K562 (cell line): ENCODE measurements around the gene PPM1D. TPM values are rescaled to one million over a fixed set of nuclear protein-coding genes. Genes with fewer than 3 reads are reported as not detected.
"Not testable (repeated sequence)": the region's sequence is repeated elsewhere in the genome, so short reads cannot be mapped to it uniquely, and the experiment has no call there.

Experiments
- ATAC-seq: fragments of 200-7000 bp; cut with Tn5 transposase; 3 replicates; pipeline ENCODE4 v1.9.1; 2020; ENCODE audit warnings: moderate library complexity
- BruUV-seq: library from RNA; stranded (reverse); fragments of 400-500 nt; replicated peaks from 2 replicates; lab custom pipeline; 2021; lab: Mats Ljungman, UMichigan
- CTCF ChIA-PET: fragments of 300-600 bp; formaldehyde crosslinking; extraction: SDS; loops from one replicate; lab custom pipeline; 2021; ENCODE audit warnings: low intra/inter-chr PET ratio; lab: Yijun Ruan, JAX
- POLR2A ChIA-PET: fragments of 300-600, 350-650 bp; sonication (Branson Sonifier 250); formaldehyde crosslinking; extraction: SDS; loops from one replicate; lab custom pipeline; 2021; ENCODE audit warnings: antibody characterized with exemption, inconsistent platforms; lab: Yijun Ruan, JAX
- DNase-seq, 4 experiments: peaks; one replicate each; pipeline versions ENCODE4 v3.0.0 to v3.0.0-alpha.2; 2011 to 2018; ENCODE audit warnings: low spot score in 3 of 4, mixed read lengths in 3 of 4; ENCODE audit errors: extremely low read depth in 1 of 4
- FAIRE-seq: peaks from 2 replicates; lab custom pipeline; 2011; peaks lifted over from hg19 to GRCh38; lab: Jason Lieb, UNC
- H2AFZ ChIP-seq: 2 replicates; pipeline ENCODE4 v1.6.0; 2011; ENCODE audit warnings: low read depth, low read length, control low read depth, inconsistent platforms
- H3K27ac ChIP-seq: fragments of 200-600 bp; 3 replicates; pipeline ENCODE4 v1.8.0; 2011; ENCODE audit warnings: low read depth, mild to moderate bottlenecking, control low read depth, inconsistent platforms, low read length, moderate library complexity, mixed read lengths; ENCODE audit errors: extremely low read depth
- H3K27me3 ChIP-seq, 2 experiments: fragments of 300-600 bp in 1 of 2; 2 replicates in 1 of 2; 3 replicates in 1 of 2; pipeline versions ENCODE4 v1.6.0 to v1.8.0; 2011; ENCODE audit warnings: inconsistent platforms in 2 of 2, low read length in 2 of 2, mild to moderate bottlenecking in 1 of 2, mixed read lengths in 1 of 2, moderate library complexity in 1 of 2; ENCODE audit not compliant: control insufficient read depth in 2 of 2, insufficient read depth in 2 of 2
- H3K36me3 ChIP-seq: fragments of 300-600 bp; 3 replicates; pipeline ENCODE4 v1.8.0; 2011; ENCODE audit warnings: mild to moderate bottlenecking, low read length, inconsistent platforms; ENCODE audit not compliant: control insufficient read depth, insufficient read depth
- H3K4me1 ChIP-seq, 2 experiments: fragments of 200-600 bp in 1 of 2; replicated peaks in 1 of 2; 2 replicates in 1 of 2; 3 replicates in 1 of 2; pipeline versions ENCODE4 v1.5.1 to v1.8.0; 2011; ENCODE audit warnings: inconsistent platforms in 2 of 2, low read length in 2 of 2, mild to moderate bottlenecking in 1 of 2, mixed read lengths in 1 of 2, moderate library complexity in 1 of 2; ENCODE audit not compliant: control insufficient read depth in 2 of 2, insufficient read depth in 2 of 2
- H3K4me2 ChIP-seq: 2 replicates; pipeline ENCODE4 v1.6.1; 2011; ENCODE audit warnings: low read length, control low read depth, inconsistent platforms, mixed read lengths; ENCODE audit not compliant: insufficient read depth
- H3K4me3 ChIP-seq: fragments of 200-600 bp; sonication (generic), shearing (Covaris generic); 2 replicates; pipeline ENCODE4 v1.5.1; 2016; ENCODE audit warnings: control low read depth, inconsistent platforms
- H3K79me2 ChIP-seq: fragments of 200-600 bp; 3 replicates; pipeline ENCODE4 v1.8.0; 2011; ENCODE audit warnings: low read length, inconsistent platforms; ENCODE audit not compliant: control insufficient read depth, insufficient read depth
- H3K9ac ChIP-seq, 2 experiments: 2 replicates each; pipeline versions ENCODE4 v1.6.0 to v1.6.1; 2011; ENCODE audit warnings: low read depth in 2 of 2, low read length in 2 of 2, control low read depth in 1 of 2, inconsistent platforms in 1 of 2, mild to moderate bottlenecking in 1 of 2, mixed read lengths in 1 of 2; ENCODE audit not compliant: insufficient read depth in 1 of 2
- H3K9me1 ChIP-seq: one replicate; pipeline ENCODE4 v1.6.0; 2011; ENCODE audit warnings: inconsistent platforms, mild to moderate bottlenecking, low read length, moderate library complexity; ENCODE audit not compliant: control insufficient read depth, insufficient read depth
- H3K9me3 ChIP-seq: replicated peaks from 2 replicates; pipeline ENCODE4 v1.5.1; 2011; ENCODE audit warnings: low read depth, low read length, inconsistent platforms; ENCODE audit not compliant: control insufficient read depth, insufficient read depth
- H4K20me1 ChIP-seq: replicated peaks from 2 replicates; pipeline ENCODE4 v1.6.1; 2011; ENCODE audit warnings: low read length, inconsistent platforms, mixed read lengths; ENCODE audit not compliant: control insufficient read depth, insufficient read depth
- IFI16 ChIP-seq: fragments of 250-450 bp; sonication (Bioruptor Pico); IDR thresholded peaks from 2 replicates; pipeline ENCODE4 v2.1.2; 2022; ENCODE audit warnings: mild to moderate bottlenecking, inconsistent platforms
- NFIC ChIP-seq: fragments of 450-650 bp; IDR thresholded peaks from 2 replicates; pipeline ENCODE4 v1.6.1; 2017; ENCODE audit warnings: mild to moderate bottlenecking, inconsistent platforms
- WGBS: fragments of 100-300 bp; shearing (Covaris generic); methylation state at CpG from one replicate; pipeline ENCODE4 v1.1.6; 2016; ENCODE audit warnings: low coverage, mixed read lengths; ENCODE audit not compliant: insufficient coverage; ENCODE audit errors: missing lambda C conversion rate; 5-methylcytosine and 5-hydroxymethylcytosine counted together
- in situ Hi-C: fragments of 300-500 bp; cut with MboI; formaldehyde crosslinking; loops from 4 replicates; pipeline ENCODE4 v1.15.0; 2018; ENCODE audit warnings: inconsistent platforms, mixed read lengths
- intact Hi-C: fragments of 100-400 bp; cut with micrococcal nuclease; formaldehyde crosslinking; loops from 2 replicates; pipeline ENCODE4 v1.14.2; 2022
- polyA plus RNA-seq, 8 experiments: library from polyadenylated mRNA; depleted of rRNA in 4 of 8; stranded (reverse) in 5 of 8; unstranded in 3 of 8; fragments of >200 nt; fragmentation: Nextera tagmentation in 2 of 8; fragmentation: Illumina TruSeq in 1 of 8; extraction: Ambion mirVana in 2 of 8; extraction: Trizol in 1 of 8; gene quantifications; 2 replicates each; pipeline versions ENCODE4 v1.2.1 to v1.2.3, GENCODE V29; 2011 to 2014; ENCODE audit warnings: inconsistent platforms in 1 of 8, missing spikeins in 1 of 8
- total RNA-seq, 7 experiments: library from RNA; depleted of rRNA in 6 of 7; stranded (reverse); fragments of >200 nt in 6 of 7; fragmentation: Illumina TruSeq in 2 of 7; extraction: Trizol in 2 of 7; gene quantifications; 2 replicates each; pipeline versions ENCODE4 v1.2.1 to v1.2.3, GENCODE V29; 2011 to 2021; ENCODE audit warnings: low replicate concordance in 1 of 7
- TF ChIP-seq, protein P1 (sequence below), 3 experiments: fragments of 200-800 bp in 1 of 3; fragments of 250-450 bp in 1 of 3; fragments of 450-650 bp in 1 of 3; sonication (Bioruptor Pico) in 1 of 3; sonication (Bioruptor generic) in 1 of 3; formaldehyde crosslinking in 1 of 3; IDR thresholded peaks; 2 replicates each; pipeline versions ENCODE4 v1.6.1 to v1.8.0; 2016 to 2022; ENCODE audit warnings: mild to moderate bottlenecking in 2 of 3, missing genetic modification characterization in 2 of 3, missing compliant biosample characterization in 1 of 3, moderate library complexity in 1 of 3

The PPM1D gene
- total and polyA plus RNA-seq, 9 of the 15 experiments (the other 6 are each of a cell fraction or from before 2014, with no cell fraction given) = 2.1 to 19.0 (median 7.8) TPM

GRCh38 chr17:60610473-60610872 lies 10.5 kb downstream of the PPM1D start:
- H3K27ac ChIP-seq = no peak overlapping the region
- CTCF ChIA-PET = no interaction called here
- intact Hi-C loops (no loop called here), in situ Hi-C loops (no loop called here)
- TF ChIP-seq, protein P1, sequence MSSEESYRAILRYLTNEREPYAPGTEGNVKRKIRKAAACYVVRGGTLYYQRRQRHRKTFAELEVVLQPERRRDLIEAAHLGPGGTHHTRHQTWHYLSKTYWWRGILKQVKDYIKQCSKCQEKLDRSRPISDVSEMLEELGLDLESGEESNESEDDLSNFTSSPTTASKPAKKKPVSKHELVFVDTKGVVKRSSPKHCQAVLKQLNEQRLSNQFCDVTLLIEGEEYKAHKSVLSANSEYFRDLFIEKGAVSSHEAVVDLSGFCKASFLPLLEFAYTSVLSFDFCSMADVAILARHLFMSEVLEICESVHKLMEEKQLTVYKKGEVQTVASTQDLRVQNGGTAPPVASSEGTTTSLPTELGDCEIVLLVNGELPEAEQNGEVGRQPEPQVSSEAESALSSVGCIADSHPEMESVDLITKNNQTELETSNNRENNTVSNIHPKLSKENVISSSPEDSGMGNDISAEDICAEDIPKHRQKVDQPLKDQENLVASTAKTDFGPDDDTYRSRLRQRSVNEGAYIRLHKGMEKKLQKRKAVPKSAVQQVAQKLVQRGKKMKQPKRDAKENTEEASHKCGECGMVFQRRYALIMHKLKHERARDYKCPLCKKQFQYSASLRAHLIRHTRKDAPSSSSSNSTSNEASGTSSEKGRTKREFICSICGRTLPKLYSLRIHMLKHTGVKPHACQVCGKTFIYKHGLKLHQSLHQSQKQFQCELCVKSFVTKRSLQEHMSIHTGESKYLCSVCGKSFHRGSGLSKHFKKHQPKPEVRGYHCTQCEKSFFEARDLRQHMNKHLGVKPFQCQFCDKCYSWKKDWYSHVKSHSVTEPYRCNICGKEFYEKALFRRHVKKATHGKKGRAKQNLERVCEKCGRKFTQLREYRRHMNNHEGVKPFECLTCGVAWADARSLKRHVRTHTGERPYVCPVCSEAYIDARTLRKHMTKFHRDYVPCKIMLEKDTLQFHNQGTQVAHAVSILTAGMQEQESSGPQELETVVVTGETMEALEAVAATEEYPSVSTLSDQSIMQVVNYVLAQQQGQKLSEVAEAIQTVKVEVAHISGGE (CRISPR knock-in tag; IDR thresholded peaks at IDR 0.05) = peak in 1 of 3 experiments; percentile 50; a peak in 1 of 6 replicates
- TF ChIP-seq IFI16 (CRISPR knock-in tag) (no peak), NFIC (peak; percentile 67)
- POLR2A ChIA-PET = no interaction called here
- no peak for DNase-seq
- H2AFZ ChIP-seq = no peak overlapping the region
- no peak overlapping the region for H3K9ac ChIP-seq
- peaks cover 2% of the 10 kb centered on the region; the same call in 2 of the 3 replicates for H3K36me3 ChIP-seq
- 81% methylated on average over 2 of the region's 2 CpGs for WGBS
- H3K4me3 ChIP-seq = no peak overlapping the region
- no peaks in the 10 kb centered on the region for H3K27me3 ChIP-seq
- H4K20me1 ChIP-seq = no peaks in the 10 kb centered on the region
- peaks cover 0 to 4% of the 10 kb centered on the region in 2 experiments; a peak in 1 of 5 replicates for H3K4me1 ChIP-seq
- no peaks in the 10 kb centered on the region for H3K9me3 ChIP-seq
- H3K79me2 ChIP-seq = peaks cover 78% of the 10 kb centered on the region
- no peak for FAIRE-seq
- H3K9me1 ChIP-seq = no peaks in the 10 kb centered on the region
- no peak; the same call in 1 of the 3 replicates for ATAC-seq
- H3K4me2 ChIP-seq = no peak overlapping the region
- no TSS peak for BruUV-seq

GRCh38 chr17:60611321-60611720 lies 11.3 kb downstream of the PPM1D start:
- H3K36me3 ChIP-seq, H3K27me3 ChIP-seq, H3K9me1 ChIP-seq, CTCF ChIA-PET, FAIRE-seq, in situ Hi-C loops, H3K9ac ChIP-seq, H4K20me1 ChIP-seq, ATAC-seq, H3K9me3 ChIP-seq, H3K4me2 ChIP-seq, H3K4me1 ChIP-seq, H2AFZ ChIP-seq, intact Hi-C loops, BruUV-seq, H3K27ac ChIP-seq, DNase-seq, H3K4me3 ChIP-seq: not testable (repeated sequence)
- 95% methylated on average over 5 of the region's 5 CpGs for WGBS
- POLR2A ChIA-PET = interaction anchor here (0.6 to 1.3 kb wide), 2 partner anchors 25 to 85 kb away, joined by 3 read pairs; partner anchors contain the start of gene APPBP2
- peaks cover 70% of the 10 kb centered on the region for H3K79me2 ChIP-seq
